Stimulated activated naive CD8-positive, alpha-beta T cell treated with anti-CD3 and anti-CD28 coated beads, Interleukin-15, Interleukin-2, amounts not matched to agents 100 U/mL and 50 U/mL, for 24 hours (primary cell): Measurements from ENCODE around the gene THAP11.
A peak's percentile ranks its signal among the peaks of the same experiment; 100 is the strongest.

Experiments used
- ATAC-seq: fragments of 150-1000 bp; cut with Tn5 transposase; one replicate; pipeline ENCODE4 v1.10.0; 2021
- DNase-seq: peaks from one replicate; pipeline ENCODE4 v3.0.0; 2021

Gene THAP11

DNA sequence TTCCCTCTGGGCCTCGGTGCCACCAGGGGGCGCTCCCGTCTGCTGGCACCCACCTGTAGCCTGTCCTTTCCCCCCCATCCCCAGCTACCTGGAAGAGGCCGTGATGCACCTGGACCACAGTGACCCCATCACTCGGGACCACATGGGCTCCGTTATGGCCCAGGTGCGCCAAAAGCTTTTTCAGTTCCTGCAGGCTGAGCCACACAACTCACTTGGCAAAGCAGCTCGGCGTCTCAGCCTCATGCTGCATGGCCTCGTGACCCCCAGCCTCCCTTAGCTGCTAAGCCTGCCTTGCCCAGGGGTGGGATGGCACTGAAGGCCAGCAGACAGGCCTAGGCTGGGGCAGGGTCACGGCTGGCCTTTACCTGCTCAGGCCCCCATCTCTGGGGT lies 41.7 kb downstream of the THAP11 start:
- ATAC-seq (peak; percentile 65), DNase-seq (peak; percentile 84)

DNA sequence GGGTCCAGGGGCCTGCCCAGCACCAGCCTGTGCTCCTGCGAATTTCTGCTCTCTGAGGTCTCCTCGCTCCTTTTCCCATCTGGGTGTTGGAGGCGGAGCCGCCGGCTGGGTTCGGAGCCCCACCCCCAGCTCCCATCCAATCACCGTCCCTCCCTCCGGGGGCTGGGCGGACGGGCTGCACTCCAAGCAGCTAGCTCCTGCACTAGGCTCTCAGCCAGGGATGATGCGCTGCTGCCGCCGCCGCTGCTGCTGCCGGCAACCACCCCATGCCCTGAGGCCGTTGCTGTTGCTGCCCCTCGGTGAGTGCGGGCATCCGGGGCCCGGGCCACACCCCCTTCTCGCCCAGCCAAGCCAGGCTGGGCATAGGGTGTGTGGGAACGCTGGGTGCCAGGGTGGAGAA lies 42.6 kb downstream of the THAP11 start, which contains the start of gene NRN1L:
Gene NRN1L (plus strand): TSS at position 202 of the 400 bp plus-strand sequence. CDS start 19 bp downstream, at position 221.
- DNase-seq (no peak), ATAC-seq (no peak)

DNA sequence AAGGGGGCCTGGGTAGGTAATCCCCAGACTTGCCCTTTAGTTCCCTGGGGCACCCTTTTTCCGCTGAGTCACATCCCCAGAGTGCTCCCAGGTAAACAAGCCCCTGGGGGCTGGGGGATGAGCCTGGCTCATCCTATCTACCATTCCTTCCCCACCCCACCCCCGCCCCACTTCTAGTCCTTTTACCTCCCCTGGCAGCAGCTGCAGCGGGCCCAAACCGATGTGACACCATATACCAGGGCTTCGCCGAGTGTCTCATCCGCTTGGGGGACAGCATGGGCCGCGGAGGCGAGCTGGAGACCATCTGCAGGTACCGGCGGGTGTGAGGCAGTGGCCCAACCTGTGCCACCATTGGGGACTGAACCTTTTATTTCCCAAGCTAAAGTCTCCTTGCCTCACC lies 43.4 kb downstream of the THAP11 start:
- DNase-seq (no peak), ATAC-seq (no peak)

DNA sequence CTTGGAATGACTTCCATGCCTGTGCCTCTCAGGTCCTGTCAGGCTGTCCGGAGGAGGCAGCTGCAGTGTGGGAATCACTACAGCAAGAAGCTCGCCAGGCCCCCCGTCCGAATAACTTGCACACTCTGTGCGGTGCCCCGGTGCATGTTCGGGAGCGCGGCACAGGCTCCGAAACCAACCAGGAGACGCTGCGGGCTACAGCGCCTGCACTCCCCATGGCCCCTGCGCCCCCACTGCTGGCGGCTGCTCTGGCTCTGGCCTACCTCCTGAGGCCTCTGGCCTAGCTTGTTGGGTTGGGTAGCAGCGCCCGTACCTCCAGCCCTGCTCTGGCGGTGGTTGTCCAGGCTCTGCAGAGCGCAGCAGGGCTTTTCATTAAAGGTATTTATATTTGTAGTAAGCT lies 43.9 kb downstream of the THAP11 start:
- no peak for ATAC-seq

DNA sequence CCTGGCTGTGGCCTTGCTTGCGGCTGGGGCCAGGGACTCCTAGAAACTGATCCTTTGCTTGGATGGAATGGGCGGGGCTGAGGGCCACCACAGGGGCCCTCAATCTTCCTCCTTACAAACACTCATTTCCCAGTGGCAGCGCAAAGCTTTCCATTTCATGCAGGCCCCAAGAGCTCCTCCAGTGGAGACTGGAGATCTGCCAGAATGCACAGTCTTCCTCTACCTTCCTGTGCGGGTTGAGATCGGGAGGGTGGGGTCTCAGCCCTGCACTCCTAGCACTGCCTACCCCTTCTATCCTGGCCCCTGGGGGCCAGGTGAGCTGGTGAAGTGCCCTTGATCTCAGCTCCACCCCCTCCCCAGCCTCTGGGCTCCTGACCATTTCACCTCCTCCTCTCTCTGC lies 44.3 kb downstream of the THAP11 start:
- ATAC-seq (no peak), DNase-seq (no peak)

More for the DNA sequence above, 43.9 kb downstream of the THAP11 start:
- DNase-seq, result no peak

DNA sequence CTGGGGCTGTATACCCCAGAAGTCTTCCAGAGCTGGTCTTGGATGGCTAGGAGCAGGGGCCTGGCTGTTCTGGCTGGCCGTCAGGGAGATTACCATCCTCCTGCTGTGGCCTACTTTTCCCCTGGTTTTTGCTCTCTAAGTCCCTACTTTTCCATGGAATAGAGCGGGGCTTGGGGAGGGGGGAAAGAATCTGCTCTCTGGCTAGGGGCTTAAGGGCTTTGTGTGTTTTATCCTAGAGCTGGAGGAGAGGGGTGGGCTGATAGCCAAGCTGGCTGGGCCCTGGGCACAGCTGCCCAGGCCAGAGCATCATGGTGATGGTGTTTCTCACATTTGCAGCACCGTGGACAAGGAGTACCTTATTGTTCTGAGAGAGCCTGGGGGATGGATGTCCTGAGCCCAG lies 46.2 kb downstream of the THAP11 start:
- DNase-seq (no peak), ATAC-seq (no peak)

DNA sequence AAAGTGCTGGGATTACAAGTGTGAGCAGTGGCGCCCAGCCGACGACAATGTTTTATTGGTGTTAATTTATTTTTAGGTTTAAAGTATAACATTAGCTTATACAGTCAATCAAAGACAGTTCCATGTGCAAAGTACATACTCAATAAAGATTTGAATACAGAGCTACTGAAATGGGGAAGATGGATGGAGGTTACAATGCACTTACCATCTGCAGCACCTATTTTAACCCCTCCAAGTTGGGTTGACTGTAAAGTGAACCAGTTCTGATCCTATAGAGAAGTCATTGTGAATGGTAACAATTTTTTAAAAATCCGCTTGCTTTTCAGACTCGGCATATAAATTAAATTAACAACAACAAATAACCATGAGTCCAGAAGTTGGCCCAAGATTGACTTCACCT lies 50.3 kb downstream of the THAP11 start:
- ATAC-seq (no peak), DNase-seq (no peak)

DNA sequence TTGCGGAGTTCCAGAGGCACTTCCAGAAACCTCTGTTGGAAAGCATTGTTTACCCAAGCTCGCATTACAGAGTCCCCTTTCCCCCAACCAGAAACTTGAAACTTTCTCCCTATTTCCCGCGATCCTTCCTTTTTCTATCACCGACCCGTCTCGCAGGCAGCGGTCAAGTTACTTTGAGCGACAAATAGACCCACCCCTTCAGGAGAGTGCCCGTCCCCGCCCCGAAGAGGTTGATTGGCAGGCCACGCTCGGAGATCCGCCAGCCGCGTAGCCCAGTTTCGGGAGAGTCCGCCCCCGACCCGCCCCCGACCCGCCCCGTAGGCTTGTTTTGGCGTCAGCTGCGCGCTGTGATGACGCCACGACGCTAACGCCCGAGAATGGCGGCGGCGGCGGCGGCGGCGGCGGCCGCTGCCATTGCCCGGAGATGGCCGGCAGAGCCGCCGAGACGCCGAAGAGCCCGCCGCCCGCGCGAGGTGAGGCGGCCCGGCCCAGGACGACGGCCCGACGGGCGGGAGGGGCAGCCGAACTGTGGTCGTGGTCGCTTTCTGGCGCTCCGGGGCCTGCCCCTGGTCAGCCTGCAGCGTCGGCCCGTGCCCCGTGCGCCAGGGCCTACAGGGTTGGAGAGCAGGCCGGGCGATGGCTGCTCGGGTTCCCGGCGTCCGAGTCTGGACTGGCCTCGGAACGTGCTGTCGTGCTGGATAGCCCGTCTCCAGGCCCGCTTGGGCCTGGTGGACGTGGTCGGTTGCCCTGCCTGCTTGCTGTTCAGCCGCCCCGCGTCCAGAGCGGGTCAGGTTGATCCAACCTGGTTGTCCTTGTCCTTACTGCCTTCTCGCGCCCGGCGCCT lies 51.0 kb downstream of the THAP11 start, which contains the start of gene PSKH1:
Gene PSKH1 (plus strand): TSS at position 356 of the 844 bp plus-strand sequence. CDS start 15,496 bp downstream, outside the sequence.
- peak; percentile 96 for DNase-seq
- ATAC-seq, result peak; percentile 98
